ENCODE measurements around the gene PML.

Gene PML

DNA sequence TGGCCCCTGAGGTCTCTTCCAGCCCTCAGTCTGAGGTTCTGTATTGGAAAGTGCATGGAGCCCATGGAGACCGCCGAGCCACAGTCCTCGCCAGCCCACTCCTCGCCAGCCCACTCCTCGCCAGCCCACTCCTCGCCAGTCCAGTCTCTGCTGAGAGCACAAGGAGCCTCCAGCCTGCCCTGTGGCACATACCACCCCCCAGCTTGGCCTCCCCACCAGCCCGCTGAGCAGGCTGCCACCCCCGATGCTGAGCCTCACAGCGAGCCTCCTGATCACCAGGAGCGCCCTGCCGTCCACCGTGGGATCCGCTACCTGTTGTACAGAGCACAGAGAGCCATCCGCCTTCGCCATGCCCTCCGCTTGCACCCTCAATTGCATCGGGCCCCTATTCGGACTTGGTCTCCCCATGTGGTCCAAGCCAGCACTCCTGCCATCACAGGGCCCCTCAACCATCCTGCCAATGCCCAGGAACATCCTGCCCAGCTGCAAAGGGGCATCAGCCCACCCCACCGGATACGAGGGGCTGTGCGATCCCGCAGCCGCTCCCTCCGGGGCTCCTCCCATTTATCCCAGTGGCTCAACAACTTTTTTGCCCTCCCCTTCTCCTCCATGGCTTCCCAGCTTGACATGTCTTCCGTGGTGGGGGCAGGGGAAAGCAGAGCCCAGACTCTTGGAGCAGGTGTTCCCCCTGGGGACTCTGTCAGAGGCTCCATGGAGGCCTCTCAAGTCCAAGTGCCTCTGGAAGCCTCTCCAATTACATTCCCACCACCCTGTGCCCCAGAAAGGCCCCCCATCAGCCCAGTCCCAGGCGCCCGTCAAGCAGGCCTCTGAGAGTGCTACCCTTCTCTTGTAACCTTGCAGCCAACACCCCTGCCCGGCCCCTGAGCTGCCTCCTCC lies 40.9 kb downstream of the PML start:
- Histone ChIP-seq H3K36me3 (peaks cover 52 to 79% (median 71%) of the 10 kb centered on the region in 11 experiments), H3K4me2 (no peak overlapping the region), H3K9ac (no peak overlapping the region), H3K4me1 (peaks cover 0 to 22% (median 10%) of the 10 kb centered on the region in 10 experiments; a peak in 10 of 20 replicates), H4K20me1 (peaks cover 5 to 84% (median 40%) of the 10 kb centered on the region in 11 experiments; a peak in 14 of 22 replicates), H3K27me3 (no peaks in the 10 kb centered on the region), H3K27ac (no peak overlapping the region), H3K9me3 (replicated peaks in 1 of 11) (no peaks in the 10 kb centered on the region), H3K4me3 (no peak overlapping the region)
- no peak for TF ChIP-seq Cebpa-rat (IDR thresholded peaks at IDR 0.05)

DNA sequence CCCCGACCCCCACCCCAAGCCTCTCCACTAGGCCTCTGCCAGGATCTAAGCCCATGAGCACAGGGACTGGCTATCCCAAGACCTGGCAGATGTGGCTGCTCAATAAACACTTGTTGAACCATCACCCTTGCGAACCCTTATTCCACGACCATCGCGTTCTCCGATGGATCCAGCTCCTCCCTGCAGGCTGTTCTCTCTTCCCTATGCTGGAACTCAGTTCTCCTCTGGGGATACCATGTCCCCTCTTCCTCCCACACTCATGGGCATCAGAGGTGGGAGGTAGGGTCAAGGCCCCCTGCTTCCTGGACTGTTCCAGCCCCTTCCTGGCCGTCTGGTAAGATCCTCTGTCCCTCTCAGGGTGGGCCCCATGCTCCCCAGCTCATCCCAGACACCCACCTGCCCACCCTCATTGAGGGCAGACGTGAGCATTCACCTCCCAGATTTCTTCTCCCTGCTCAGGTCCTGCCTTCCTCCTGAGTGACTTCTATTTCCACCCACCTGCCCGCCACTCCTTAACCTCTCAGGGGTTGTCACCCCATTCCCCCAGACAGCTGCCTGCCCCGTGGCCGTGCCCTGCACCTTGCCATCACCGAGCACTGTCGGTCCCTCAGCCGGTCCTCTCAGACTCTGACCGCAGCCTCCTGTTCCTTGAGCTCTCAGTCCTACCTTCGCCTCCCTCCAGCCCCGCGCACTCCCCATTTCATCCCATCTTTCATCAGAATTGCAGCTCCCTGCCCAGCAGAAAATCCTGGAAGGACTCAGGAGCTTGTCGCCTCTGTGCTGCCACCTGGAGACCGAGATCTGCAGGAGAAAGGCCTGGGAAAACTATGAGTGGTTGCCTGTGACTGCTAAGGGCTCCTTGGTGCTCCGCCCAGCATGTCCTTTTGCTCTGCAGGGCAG lies 42.0 kb downstream of the PML start:
- peaks cover 0 to 20% (median 10%) of the 10 kb centered on the region in 10 experiments; a peak in 10 of 20 replicates for H3K4me1 ChIP-seq
- H3K4me2 ChIP-seq = no peak overlapping the region
- H3K27me3 ChIP-seq = no peaks in the 10 kb centered on the region
- peaks cover 51 to 71% (median 63%) of the 10 kb centered on the region in 11 experiments for H3K36me3 ChIP-seq
- H4K20me1 ChIP-seq = peaks cover 5 to 95% (median 46%) of the 10 kb centered on the region in 11 experiments; a peak in 14 of 22 replicates
- H3K9ac ChIP-seq = no peak overlapping the region
- no peak overlapping the region for H3K4me3 ChIP-seq
- no peak for TF ChIP-seq Cebpa-rat (IDR thresholded peaks at IDR 0.05)
- H3K9me3 ChIP-seq (replicated peaks in 1 of 11) = no peaks in the 10 kb centered on the region
- no peak overlapping the region for H3K27ac ChIP-seq

DNA sequence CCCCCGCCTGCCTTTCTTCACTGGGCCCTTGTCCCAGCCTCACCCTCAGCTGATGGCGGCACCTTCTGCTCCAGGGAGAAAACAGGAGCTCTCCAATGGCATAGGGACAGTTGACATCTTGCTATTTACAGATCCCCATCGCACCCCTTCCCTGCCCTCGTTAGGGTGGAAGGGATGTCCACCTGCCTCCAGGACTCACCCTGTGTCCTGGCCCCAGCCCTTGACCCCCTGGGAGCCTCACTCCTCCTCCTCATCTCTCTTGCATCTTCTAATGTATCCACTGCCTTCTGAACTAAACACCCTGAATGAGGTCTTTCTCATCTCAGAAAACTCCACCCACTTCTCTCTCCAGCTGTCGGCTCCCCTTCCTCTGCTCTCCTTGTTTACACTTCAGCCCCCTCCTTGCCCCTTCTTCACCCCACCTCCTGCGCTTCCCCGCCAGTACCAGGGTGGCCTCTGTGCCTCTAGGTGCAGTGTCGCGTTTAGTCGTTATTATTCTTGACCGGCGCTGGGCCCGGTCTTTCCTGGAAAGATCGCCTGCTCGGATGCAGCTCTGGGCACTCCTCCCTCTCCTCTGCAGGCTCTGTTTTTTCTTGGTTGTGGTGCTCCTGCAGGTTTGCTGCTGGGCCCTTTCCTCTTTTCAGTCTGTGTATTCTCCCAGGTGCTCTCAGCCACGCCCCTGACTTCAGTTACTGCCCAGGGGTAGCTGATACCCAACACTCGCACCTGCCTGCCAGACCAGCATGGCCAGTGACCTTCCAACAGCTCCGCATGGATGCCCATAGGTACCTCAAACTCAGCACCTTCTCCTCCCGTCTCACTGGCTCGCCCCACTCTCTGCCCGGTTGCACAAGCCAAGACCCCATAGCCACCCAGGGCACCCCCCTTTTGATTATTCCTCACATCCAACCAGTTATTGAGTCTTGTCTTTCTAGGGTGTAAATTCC lies 42.9 kb downstream of the PML start:
- Histone ChIP-seq H3K9ac (no peak overlapping the region), H3K4me3 (no peak overlapping the region), H3K36me3 (peaks cover 44 to 73% (median 55%) of the 10 kb centered on the region in 11 experiments), H3K9me3 (replicated peaks in 1 of 11) (no peaks in the 10 kb centered on the region), H3K27ac (no peak overlapping the region), H3K4me1 (peaks cover 0 to 12% (median 9%) of the 10 kb centered on the region in 10 experiments; a peak in 10 of 20 replicates), H3K27me3 (no peaks in the 10 kb centered on the region), H4K20me1 (peaks cover 0 to 99% (median 43%) of the 10 kb centered on the region in 11 experiments; a peak in 14 of 22 replicates), H3K4me2 (no peak overlapping the region)
- no peak for TF ChIP-seq Cebpa-rat (IDR thresholded peaks at IDR 0.05)

DNA sequence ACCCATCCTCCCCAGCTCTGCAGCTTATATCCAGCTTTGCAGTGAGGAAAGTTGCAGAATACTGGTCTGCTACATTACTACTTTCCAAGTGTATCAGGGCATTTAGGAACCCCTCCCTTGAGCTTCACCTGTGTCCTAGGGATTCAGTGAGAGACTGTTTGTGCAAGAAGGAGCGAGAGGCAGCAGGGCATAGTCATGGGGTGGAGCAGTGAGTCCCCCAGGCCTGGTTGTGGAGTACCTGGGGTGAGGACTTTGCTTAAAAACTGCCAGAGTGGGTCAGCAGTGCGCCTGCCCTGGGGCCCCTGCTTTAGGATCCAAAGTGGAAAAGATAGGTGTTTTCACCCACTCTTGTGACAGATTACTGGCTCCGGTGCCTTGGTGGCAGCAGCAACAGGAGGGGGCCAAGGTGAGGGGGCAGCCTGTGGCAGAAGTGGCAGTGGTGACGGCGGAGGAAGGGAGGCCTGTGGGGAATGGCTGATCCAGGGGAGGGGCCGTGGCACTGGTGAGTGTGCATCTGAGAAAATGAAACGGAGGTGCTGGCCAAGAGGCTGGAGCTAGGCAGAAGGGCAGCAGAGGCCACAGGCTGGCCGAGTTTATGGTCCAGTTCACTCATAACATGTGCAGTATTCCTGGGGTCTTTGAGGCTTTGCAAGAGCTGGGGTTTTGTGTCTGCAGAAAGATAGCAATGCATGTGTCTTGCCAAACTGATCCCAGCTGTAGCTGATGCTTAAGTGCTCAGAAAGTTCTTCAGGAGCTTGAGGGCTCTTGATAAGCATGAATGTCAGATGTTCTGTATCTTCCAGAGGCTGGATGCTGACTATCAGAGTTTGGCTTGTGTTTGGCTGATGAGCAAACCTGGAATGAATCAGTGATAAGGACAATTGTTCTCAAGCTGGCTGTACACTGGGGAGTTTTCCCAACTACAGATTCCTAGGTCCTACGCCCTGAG lies 44.5 kb downstream of the PML start:
- Histone ChIP-seq H3K4me2 (no peak overlapping the region), H3K9me3 (replicated peaks in 1 of 11) (no peaks in the 10 kb centered on the region), H3K36me3 (peaks cover 29 to 70% (median 40%) of the 10 kb centered on the region in 11 experiments), H3K4me1 (peaks cover 0 to 12% (median 0%) of the 10 kb centered on the region in 10 experiments; a peak in 4 of 20 replicates), H3K9ac (no peak overlapping the region), H3K27me3 (no peaks in the 10 kb centered on the region), H3K4me3 (no peak overlapping the region), H4K20me1 (peaks cover 0 to 100% (median 39%) of the 10 kb centered on the region in 11 experiments; a peak in 12 of 22 replicates), H3K27ac (no peak overlapping the region)
- TF ChIP-seq Cebpa-rat (IDR thresholded peaks at IDR 0.05) = no peak

DNA sequence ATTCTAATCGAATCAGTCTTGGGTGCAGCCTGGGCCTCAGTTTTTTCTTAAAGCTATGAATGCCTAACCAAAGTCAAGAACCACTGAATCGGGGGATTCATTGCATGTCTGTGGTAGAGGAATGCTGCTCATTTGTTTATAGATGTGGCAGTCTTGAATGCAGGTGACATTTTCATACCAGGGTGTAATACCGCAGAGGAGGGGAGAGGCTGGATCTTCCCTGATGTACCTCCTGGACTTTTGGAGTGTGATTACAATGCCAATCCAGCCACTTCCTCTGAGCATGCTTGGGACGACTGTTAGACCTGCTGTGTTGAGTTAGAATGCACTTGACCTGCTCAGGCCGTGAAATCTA lies 45.1 kb downstream of the PML start:
- H3K36me3 ChIP-seq = peaks cover 22 to 70% (median 33%) of the 10 kb centered on the region in 11 experiments
- no peaks in the 10 kb centered on the region for H3K9me3 ChIP-seq (replicated peaks in 1 of 11)
- TF ChIP-seq Cebpa-rat (IDR thresholded peaks at IDR 0.05) = no peak
- H4K20me1 ChIP-seq = peaks cover 0 to 100% (median 33%) of the 10 kb centered on the region in 11 experiments; a peak in 13 of 22 replicates
- H3K27ac ChIP-seq = no peak overlapping the region
- H3K4me3 ChIP-seq = no peak overlapping the region
- no peak overlapping the region for H3K4me2 ChIP-seq
- H3K9ac ChIP-seq = no peak overlapping the region
- H3K4me1 ChIP-seq = peaks cover 0 to 5% (median 0%) of the 10 kb centered on the region in 10 experiments; a peak in 3 of 20 replicates
- H3K27me3 ChIP-seq = no peaks in the 10 kb centered on the region

DNA sequence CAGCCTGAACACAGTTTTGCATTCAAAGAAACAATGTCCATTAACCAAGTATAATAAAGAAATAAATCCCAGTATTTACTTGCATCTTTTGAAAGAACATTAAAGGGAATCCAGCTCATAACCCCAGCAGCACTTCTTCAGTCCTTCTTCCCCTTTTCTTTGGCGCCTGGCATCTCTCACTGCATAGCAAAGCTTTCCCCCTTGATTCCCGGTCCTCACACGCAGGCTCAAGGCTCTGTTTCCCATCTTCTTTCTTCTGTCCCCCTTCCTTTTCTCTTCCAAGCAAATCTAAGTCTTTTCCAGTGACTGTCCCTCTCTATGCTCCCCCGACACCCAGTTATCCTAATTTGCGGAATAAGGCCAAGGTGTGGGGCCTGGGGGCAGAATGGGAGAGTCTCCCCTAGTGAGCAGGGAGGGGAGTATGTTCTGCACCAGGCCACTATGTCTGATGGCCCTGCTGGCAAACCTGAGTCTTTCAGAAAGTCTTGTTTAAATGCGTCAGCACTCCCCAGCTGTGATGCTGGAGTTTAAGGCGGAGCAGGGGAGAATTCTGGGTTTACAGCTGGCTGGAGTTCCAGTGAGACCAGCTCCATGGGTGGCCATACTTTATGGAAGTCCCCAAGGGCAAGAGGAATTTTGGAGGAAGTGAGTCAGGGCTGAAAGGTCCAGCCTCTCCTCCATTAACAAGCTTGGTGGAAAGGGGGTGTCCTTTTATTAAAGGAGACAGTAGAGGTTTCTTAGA lies 45.8 kb downstream of the PML start:
- peaks cover 16 to 65% (median 27%) of the 10 kb centered on the region in 11 experiments for H3K36me3 ChIP-seq

DNA sequence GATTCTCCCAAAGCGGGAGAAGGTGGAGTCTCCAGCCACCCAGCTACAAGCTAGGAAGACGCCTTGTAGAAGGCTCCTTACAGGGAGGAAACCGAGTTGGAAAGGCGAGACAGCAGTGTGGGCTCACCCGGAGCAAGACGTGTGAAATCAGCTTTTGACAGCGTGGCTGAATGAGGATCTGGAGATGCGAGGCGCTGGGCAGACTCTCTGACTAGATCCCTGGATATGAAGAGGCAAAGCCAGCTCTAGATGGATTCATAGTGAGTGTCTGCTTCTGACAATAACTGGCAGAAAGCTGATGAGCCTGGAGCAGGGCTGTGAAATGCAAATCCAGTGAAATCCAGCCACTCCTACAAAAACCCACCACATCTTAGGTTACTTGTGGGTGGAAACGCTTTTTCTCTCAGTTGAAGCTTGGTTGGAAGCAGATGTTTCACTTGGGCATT lies 46.8 kb downstream of the PML start:
- peaks cover 0 to 96% (median 18%) of the 10 kb centered on the region in 11 experiments; a peak in 12 of 22 replicates for H4K20me1 ChIP-seq
- no peak overlapping the region for H3K9ac ChIP-seq
- no peak overlapping the region for H3K4me3 ChIP-seq
- H3K9me3 ChIP-seq (replicated peaks in 1 of 11) = no peaks in the 10 kb centered on the region
- H3K4me2 ChIP-seq = no peak overlapping the region
- H3K27me3 ChIP-seq = no peaks in the 10 kb centered on the region
- H3K36me3 ChIP-seq = peaks cover 5 to 55% (median 16%) of the 10 kb centered on the region in 11 experiments; a peak in 19 of 22 replicates
- H3K4me1 ChIP-seq = no peaks in the 10 kb centered on the region; a peak in 1 of 20 replicates
- no peak overlapping the region for H3K27ac ChIP-seq
- no peak for TF ChIP-seq Cebpa-rat (IDR thresholded peaks at IDR 0.05)

More for the DNA sequence above, 45.8 kb downstream of the PML start:
- no peak overlapping the region for H3K4me2 ChIP-seq
- H3K27ac ChIP-seq = no peak overlapping the region
- no peaks in the 10 kb centered on the region for H3K27me3 ChIP-seq
- peaks cover 0 to 100% (median 28%) of the 10 kb centered on the region in 11 experiments; a peak in 13 of 22 replicates for H4K20me1 ChIP-seq
- H3K9ac ChIP-seq = no peak overlapping the region
- H3K9me3 ChIP-seq (replicated peaks in 1 of 11) = no peaks in the 10 kb centered on the region
- no peak for TF ChIP-seq Cebpa-rat (IDR thresholded peaks at IDR 0.05)
- H3K4me1 ChIP-seq = peaks cover 0 to 5% (median 0%) of the 10 kb centered on the region in 10 experiments; a peak in 2 of 20 replicates
- H3K4me3 ChIP-seq = no peak overlapping the region
